Lower leg skin (tissue), 4 donors: ENCODE measurements around the gene USP11. TPM values are rescaled to one million over a fixed set of nuclear protein-coding genes. Genes with fewer than 3 reads are reported as not detected.

ENCODE experiments used
- DNase-seq, 2 donors: peaks; one replicate each; pipeline ENCODE4 v3.0.0-alpha.2; 2019; ENCODE audit warnings: low spot score in 2 of 2
- H3K4me3 ChIP-seq: fragments of 200-600 bp; sonication (generic); 2 replicates; pipeline ENCODE4 v1.5.1; 2017; ENCODE audit warnings: mild to moderate bottlenecking, low read depth; ENCODE audit not compliant: poor library complexity, severe bottlenecking
- POLR2A ChIP-seq, 2 donors: fragments of 450-650 bp; IDR thresholded peaks; one replicate each; pipeline ENCODE4 v1.6.1; 2016 to 2017; ENCODE audit warnings: antibody characterized with exemption in 2 of 2, mild to moderate bottlenecking in 1 of 2, moderate library complexity in 1 of 2
- WGBS, 2 donors: methylation state at CpG; one replicate each; pipeline ENCODE4 v1.1.5; 2018; 5-methylcytosine and 5-hydroxymethylcytosine counted together
- intact Hi-C: fragments of 100-400 bp; cut with DNase I; formaldehyde crosslinking; loops from one replicate; pipeline ENCODE4 v1.15.0; 2023; ENCODE audit warnings: low total_unique reads
- total RNA-seq, 4 donors: library from RNA; depleted of rRNA; stranded (reverse); fragments of >200 nt; gene quantifications; one replicate each; pipeline ENCODE4 v1.1.0, GENCODE V29; 2016
- TF ChIP-seq, protein P1 (sequence below), 3 donors: fragments of 450-650 bp; IDR thresholded peaks; one replicate each; pipeline ENCODE4 v1.5.1; 2016; ENCODE audit warnings: antibody characterized with exemption in 3 of 3, mild to moderate bottlenecking in 3 of 3, moderate library complexity in 2 of 3

The USP11 gene
- total RNA-seq, 4 donors from 2014 or later, result 12.8 to 24.9 (median 18.7) TPM

DNA sequence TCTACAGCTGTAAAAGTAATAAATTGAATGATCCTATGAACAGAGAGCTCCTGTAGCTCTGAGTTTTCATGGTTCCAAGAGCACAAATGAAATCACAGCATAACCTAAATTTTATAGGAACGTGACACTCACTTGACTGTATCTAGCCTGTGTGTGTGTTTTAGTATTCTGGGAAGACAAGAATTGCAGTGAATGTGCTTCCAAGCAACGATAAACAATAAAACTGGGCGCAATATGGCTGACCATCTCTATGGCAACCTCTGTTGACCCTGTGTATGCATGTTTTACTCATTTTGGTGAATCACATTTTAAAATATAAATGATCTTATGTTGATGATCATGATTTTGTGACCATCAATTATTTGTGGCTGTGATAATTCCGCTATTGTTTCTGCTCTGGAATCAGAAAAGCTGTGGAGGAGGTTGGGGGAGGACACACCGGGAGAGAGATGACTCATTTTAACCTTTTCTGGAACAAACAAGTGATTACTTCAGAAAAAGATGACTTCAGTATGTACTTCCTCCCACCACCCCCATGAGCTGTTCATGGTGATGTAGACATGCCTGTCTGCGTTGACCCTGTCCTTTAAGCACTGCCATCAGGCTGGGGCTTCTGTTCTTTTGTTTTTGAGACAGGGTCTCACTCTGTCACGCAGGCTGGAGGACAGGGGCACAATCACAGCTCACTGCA is 31.8 kb downstream of the USP11 start:
- no peak overlapping the region for H3K4me3 ChIP-seq
- intact Hi-C loops, result no loop called here
- 68 to 74% methylated on average over 7 of the region's 7 CpGs for WGBS, 2 donors
- DNase-seq, result no peak
- TF ChIP-seq, protein P1, sequence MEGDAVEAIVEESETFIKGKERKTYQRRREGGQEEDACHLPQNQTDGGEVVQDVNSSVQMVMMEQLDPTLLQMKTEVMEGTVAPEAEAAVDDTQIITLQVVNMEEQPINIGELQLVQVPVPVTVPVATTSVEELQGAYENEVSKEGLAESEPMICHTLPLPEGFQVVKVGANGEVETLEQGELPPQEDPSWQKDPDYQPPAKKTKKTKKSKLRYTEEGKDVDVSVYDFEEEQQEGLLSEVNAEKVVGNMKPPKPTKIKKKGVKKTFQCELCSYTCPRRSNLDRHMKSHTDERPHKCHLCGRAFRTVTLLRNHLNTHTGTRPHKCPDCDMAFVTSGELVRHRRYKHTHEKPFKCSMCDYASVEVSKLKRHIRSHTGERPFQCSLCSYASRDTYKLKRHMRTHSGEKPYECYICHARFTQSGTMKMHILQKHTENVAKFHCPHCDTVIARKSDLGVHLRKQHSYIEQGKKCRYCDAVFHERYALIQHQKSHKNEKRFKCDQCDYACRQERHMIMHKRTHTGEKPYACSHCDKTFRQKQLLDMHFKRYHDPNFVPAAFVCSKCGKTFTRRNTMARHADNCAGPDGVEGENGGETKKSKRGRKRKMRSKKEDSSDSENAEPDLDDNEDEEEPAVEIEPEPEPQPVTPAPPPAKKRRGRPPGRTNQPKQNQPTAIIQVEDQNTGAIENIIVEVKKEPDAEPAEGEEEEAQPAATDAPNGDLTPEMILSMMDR (IDR thresholded peaks at IDR 0.05), result no peak
- TF ChIP-seq POLR2A (IDR thresholded peaks at IDR 0.05), result no peak

DNA sequence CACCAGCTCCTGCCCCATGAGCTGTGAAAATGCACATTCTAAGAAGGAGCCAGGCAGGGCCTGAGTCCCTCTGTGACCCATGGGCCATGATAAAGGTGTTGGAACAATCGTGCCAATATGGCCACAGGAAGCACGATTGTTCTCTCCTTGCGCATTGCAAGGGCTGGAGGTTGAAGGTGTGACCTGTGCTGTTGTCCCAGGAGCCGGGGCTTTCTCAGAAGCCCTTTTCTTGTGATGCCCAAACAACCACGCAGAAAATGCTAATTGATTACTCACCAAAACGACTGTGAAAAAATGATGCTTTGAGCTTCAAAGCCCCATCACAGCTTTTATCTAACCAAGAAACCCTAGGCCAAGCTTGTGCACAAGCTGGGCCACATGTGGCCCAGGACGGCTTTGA is 33.8 kb downstream of the USP11 start:
- no peak for TF ChIP-seq POLR2A (IDR thresholded peaks at IDR 0.05)
- TF ChIP-seq, protein P1 (IDR thresholded peaks at IDR 0.05), result no peak
- 77 to 88% methylated on average over 7 of the region's 7 CpGs for WGBS, 2 donors
- no peak overlapping the region for H3K4me3 ChIP-seq
- no peak for DNase-seq
- intact Hi-C loops, result no loop called here

DNA sequence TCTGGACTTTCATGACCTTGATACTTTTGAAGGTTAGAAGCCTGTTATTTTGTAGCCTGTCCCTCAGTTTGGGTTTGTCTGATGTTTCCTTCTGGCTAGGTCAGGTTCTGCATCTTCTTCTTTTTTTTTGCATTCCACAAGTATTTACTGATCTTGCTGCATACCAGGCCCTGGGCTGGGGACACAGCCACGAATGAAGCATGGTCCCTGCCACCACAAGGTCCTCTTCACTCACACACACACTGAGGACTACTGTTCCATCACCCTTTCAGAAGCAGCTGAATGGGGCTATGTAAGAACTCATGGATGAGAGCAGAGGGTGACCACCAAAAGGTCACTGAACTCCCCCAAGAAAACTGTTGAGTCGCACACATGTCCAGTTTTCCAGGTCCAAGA is 39.2 kb downstream of the USP11 start:
- no peak for DNase-seq
- 67 to 70% methylated on average over 2 of the region's 2 CpGs for WGBS, 2 donors
- intact Hi-C loops, result no loop called here
- H3K4me3 ChIP-seq, result no peak overlapping the region
- TF ChIP-seq POLR2A (IDR thresholded peaks at IDR 0.05), result no peak
- TF ChIP-seq, protein P1 (IDR thresholded peaks at IDR 0.05), result no peak

DNA sequence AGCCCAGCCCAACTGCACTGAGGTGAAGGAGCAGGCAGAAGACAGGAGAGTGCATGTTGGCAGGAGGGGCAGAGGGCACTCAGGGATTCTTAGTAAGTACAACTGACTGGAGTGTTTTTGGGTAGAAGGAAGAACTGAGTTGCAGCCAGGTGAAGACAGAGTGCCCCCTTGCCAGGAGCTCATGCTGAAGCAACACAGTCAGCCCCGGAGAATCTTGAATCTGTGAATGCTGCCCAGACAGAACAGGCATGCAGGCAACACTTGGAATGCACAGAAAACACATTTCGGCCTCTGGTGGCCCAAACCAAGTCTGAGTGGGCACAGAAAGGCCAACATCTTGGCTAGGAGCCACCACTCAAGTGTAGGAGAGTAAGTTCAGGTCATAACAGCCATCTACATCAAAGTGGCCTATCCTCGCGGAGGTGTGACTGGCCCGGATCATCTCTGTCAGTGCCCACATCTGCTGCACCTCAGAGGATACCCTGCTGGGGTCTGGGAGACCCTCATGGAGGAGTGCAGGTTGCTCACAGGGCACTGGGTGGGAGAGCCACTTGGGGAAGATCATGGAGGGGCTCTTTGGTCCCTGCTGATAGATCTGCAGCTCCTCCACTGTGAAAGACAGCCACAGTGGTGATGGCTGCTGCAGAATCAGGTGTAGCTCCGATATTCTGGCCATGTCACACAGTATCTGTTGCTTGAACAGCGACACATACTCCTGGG is 40.4 kb downstream of the USP11 start:
- TF ChIP-seq, protein P1 (IDR thresholded peaks at IDR 0.05), result no peak
- no peak for TF ChIP-seq POLR2A (IDR thresholded peaks at IDR 0.05)
- DNase-seq, result no peak
- H3K4me3 ChIP-seq, result no peak overlapping the region
- intact Hi-C loops, result no loop called here
- 81 to 100% methylated on average over 1 to 7 of the region's 7 CpGs for WGBS, 2 donors

DNA sequence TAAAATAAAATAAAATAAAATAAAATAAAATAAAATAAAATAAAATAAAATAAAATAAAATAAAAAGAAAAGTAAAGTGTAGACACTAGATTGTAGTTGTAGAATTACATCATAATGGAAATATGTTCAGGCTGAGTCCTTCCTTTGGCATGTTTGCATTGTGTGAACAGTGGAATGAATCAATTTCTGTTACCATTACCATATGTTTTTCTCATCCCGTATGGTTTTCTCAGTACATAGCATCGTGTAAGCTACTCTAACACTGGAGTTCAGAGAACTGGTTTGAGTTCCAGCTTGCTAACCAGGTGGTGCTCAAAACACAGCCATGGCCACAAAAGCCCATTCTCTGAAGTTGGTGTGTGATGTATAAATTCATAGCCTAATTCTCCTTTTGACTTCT is 45.9 kb downstream of the USP11 start:
- DNase-seq, result no peak
- 40 to 67% methylated on average over 2 of the region's 2 CpGs for WGBS, 2 donors
- intact Hi-C loops, result no loop called here
- H3K4me3 ChIP-seq, result no peak overlapping the region
- TF ChIP-seq POLR2A (IDR thresholded peaks at IDR 0.05), result no peak
- TF ChIP-seq, protein P1 (IDR thresholded peaks at IDR 0.05), result no peak
